Adrenal gland (tissue), 5 donors: ENCODE measurements around the gene NR3C1.

Experiments used
- CTCF ChIP-seq, 6 experiments: fragments of 450-650 bp in 4 of 6; fragments of 200-600 bp in 2 of 6; sonication (generic) in 1 of 6; IDR thresholded peaks; 1 replicate in 5 of 6; 2 replicates in 1 of 6; pipeline versions ENCODE4 v1.5.1 to v1.8.0; 2016 to 2021; ENCODE audit warnings: antibody characterized with exemption in 6 of 6, mild to moderate bottlenecking in 2 of 6, moderate library complexity in 1 of 6
- POLR2A ChIP-seq, 2 donors: fragments of 450-650 bp; IDR thresholded peaks; one replicate each; pipeline ENCODE4 v1.6.1; 2017; ENCODE audit warnings: antibody characterized with exemption in 2 of 2, mild to moderate bottlenecking in 2 of 2, moderate library complexity in 1 of 2
- donor health status: DM: no; HTN: no; CAD: no.

- TF ChIP-seq POLR2A (IDR thresholded peaks at IDR 0.05) = no peak
- no peak for TF ChIP-seq CTCF (IDR thresholded peaks at IDR 0.05)
Measured at GRCh38 chr5:143315214-143315613, 88.3 kb downstream of the NR3C1 start.
